NCI-H1417 treated with DMSO at 0.1 percent for 48 hours (cell line): ENCODE measurements around the gene UACA.

ENCODE experiments used
- DNase-seq: peaks from one replicate; lab custom pipeline; 2025; lab: John Stamatoyannopoulos, UW

The UACA gene

GRCh38 chr15:70712271-70712670 lies 51.1 kb downstream of the UACA start:
- no peak for DNase-seq

DNA sequence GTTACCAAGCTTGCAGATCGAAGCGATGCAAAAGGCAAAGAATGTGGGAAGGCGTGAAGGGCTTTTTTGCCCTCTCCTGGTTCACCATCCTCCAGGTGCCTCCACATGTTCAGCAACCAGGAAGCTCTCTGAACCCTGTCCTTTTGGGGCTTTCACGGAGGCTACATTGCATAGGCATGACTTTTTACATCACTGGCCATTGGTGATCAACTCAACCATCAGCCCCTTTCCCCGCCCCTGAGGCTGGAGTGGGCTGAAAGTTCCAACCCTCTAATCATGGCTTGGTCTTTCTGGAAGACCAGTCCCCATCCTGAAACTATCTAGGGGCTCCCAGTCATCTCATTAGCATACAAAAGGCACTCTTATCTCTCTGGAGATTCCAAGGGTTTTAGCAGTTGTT lies 52.6 kb downstream of the UACA start:
- DNase-seq, result no peak

GRCh38 chr15:70708839-70709238 lies 54.5 kb downstream of the UACA start:
- no peak for DNase-seq

- DNase-seq, result no peak
Measured at GRCh38 chr15:70707686-70708300, 55.6 kb downstream of the UACA start.

- no peak for DNase-seq
Measured at GRCh38 chr15:70704731-70705130, 58.6 kb downstream of the UACA start.

GRCh38 chr15:70704166-70704565 lies 59.2 kb downstream of the UACA start:
- DNase-seq, result no peak

GRCh38 chr15:70703096-70703878 lies 60.1 kb downstream of the UACA start:
- no peak for DNase-seq

GRCh38 chr15:70702584-70702983 lies 60.8 kb downstream of the UACA start:
- no peak for DNase-seq

DNA sequence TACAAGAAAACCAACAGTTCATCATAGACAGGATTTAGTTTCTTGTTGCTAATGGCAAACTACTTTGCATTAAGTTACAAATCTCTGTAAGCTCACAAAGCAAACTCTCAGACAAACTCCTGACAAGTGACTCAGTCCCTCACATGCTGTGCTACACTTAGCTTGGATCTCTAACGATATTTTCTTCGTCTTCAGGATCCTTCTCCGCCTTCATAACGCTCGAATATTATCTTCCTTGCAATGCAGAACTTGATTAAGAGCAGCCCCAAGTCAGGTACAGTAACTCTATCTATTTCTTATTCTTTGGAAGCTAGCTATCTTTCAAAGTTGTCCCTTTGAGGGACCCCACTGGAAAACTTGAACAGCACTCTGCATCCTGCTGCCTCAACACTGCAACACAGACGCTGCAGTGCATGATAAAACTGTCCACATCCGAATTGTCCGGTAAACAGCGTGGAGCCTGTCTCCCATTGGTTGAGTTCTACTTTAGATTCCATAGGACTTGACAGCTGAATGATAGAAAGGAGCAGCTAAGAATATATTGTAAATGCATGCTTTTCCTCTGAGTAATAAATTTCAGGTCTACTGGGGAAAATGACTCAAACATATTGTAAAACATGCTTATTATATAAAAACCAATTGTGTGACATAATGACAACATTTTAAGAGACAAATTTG lies 61.3 kb downstream of the UACA start:
- DNase-seq, result no peak

- DNase-seq, result no peak
Measured at GRCh38 chr15:70701171-70701570, 62.2 kb downstream of the UACA start.

DNA sequence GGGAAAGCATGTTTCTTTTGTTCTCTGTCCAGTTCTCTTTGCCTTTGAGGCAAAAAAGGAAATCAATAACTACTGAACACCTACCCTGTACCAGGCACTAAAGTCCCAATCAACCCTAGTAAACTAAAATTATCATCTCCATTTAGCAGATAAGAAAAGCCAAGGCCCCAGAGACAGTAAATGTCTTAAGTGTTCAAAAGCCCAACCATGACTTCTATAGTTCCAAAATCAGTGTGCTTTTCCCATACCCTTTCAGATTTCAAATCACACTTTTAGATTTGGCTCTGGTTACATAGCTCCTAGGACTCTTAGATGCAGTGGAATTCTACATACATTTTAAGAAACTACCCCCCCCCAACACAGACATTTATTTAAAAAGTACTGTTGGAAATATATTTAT lies 63.5 kb downstream of the UACA start:
- DNase-seq, result no peak

- no peak for DNase-seq
Measured at GRCh38 chr15:70698836-70699390, 64.4 kb downstream of the UACA start.

GRCh38 chr15:70698426-70698825 lies 64.9 kb downstream of the UACA start:
- no peak for DNase-seq

- DNase-seq, result no peak
Measured at GRCh38 chr15:70690491-70691276, 72.7 kb downstream of the UACA start.

DNA sequence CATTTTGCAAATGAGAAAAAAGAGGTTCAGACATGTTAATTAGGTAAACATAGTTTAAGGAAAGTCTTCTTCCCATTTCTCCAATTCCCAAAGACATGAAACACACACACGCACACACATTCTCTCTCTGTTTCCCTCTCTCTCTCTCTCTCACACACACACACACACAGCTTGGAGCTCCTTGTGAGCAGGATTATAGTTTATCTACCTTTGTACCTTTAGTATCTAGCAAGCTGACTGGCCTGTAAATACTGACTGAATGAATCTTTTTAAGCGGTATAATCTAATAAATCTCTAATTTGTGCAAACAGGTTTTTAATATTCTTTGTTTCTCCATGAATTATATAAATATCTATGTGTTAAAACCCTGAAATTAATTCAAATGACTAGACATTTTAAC lies 73.3 kb downstream of the UACA start:
- no peak for DNase-seq

- DNase-seq, result no peak
Measured at GRCh38 chr15:70687482-70687881, 75.9 kb downstream of the UACA start.

GRCh38 chr15:70680817-70681216 lies 82.5 kb downstream of the UACA start:
- no peak for DNase-seq

GRCh38 chr15:70679919-70680231 lies 83.5 kb downstream of the UACA start:
- DNase-seq, result no peak

- no peak for DNase-seq
Measured at GRCh38 chr15:70672081-70672480, 91.3 kb downstream of the UACA start.

DNA sequence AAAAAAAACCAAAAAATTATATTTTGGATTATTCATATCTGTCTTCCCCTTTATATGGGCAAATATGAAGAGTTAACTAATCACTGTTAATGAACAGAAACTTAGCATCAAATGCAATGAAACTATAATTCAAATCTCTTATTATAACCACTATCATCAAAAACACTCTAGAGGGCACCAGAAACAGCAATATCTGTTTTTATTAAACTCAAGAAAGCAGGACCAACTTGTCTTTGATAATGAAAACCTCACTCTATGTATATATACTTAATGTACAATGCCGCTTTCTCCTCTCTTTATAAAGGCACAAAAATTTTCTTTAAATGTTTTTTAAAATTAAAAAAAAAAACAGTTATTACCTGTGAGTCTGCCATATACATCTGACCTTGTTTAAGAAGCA lies 92.7 kb downstream of the UACA start:
- no peak for DNase-seq

DNA sequence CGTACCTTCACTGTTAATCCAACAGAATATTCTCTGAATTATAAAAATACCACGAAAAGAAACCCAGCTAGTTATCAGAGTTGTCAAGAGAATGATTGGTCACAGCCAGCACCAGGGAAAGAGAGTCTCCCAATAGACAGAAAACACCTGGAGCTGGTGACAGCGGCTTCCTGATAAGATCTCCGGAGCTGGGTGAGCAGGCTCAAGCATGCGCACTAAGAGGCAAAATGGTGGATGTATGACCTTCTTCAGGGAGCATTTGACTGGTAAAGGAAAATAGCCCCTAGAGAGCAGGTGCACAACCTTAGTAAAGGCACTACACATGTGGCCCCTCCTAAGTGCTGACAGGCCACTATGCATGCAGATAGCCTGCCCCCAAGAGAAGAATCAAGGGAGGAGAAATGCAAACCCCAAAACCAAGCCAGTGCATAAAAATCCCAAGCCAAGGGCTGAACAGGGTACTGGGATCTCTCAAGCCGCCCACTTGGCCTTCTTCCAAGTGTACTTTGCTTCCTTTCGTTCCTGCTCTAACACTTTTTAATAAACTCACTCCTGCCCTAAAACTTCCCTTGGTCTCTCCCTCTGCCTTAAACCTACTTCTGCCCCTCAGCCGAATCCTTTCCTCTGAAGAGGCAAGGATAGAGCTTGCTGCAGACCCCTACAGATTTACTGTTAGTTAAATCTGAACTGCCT lies 93.2 kb downstream of the UACA start:
- no peak for DNase-seq
